Hepatocyte (in vitro differentiated cells): ENCODE measurements around the gene DNMT3B.

ENCODE experiments used
- EZH2 ChIP-seq: fragments of 200-600 bp; sonication (generic); IDR thresholded peaks from 2 replicates; pipeline ENCODE4 v1.6.1; 2016; ENCODE audit warnings: antibody characterized with exemption, mild to moderate bottlenecking, borderline replicate concordance
- TF ChIP-seq, protein P1 (sequence below): fragments of 200-600 bp; sonication (generic); IDR thresholded peaks from 2 replicates; pipeline ENCODE4 v1.5.1; 2016; ENCODE audit warnings: antibody characterized with exemption, mild to moderate bottlenecking; ENCODE audit not compliant: poor library complexity

DNA sequence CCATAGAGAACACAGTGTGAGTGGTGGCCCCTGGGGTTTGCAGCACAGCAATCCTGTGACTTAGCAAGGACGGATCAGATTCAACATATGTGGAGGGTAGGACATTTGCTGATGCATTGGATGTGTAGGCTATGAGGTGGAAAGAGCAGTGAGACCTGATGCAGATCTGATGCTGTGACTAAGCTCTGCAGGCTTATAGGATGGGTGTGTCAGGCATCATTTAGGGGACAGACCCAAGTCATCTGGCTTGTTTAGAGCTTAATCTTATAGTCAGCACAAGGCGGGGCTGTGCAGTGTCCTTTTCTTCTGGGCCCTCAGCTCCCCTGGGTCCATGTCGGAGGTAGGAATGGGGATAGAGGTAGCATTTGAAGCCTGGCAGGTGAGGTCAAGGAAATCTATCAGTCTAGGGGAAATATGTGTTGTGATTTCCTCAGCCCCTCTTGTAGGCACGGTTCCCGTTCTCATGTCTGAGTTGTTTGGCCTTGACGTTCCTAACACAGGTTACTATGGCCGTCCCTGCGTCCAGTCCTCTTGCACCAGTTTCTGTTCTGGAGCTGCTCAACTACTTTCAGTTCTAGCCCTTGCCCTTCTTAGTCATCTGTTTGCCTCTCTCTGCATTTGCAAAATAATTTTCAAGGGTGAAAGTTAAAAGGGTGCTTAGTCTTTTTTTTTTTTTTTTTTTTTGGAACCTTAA is 42.0 kb downstream of the DNMT3B start:
- TF ChIP-seq, protein P1, sequence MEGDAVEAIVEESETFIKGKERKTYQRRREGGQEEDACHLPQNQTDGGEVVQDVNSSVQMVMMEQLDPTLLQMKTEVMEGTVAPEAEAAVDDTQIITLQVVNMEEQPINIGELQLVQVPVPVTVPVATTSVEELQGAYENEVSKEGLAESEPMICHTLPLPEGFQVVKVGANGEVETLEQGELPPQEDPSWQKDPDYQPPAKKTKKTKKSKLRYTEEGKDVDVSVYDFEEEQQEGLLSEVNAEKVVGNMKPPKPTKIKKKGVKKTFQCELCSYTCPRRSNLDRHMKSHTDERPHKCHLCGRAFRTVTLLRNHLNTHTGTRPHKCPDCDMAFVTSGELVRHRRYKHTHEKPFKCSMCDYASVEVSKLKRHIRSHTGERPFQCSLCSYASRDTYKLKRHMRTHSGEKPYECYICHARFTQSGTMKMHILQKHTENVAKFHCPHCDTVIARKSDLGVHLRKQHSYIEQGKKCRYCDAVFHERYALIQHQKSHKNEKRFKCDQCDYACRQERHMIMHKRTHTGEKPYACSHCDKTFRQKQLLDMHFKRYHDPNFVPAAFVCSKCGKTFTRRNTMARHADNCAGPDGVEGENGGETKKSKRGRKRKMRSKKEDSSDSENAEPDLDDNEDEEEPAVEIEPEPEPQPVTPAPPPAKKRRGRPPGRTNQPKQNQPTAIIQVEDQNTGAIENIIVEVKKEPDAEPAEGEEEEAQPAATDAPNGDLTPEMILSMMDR = no peak
- TF ChIP-seq EZH2 = no peak
